HFF-Myc (cell line): ENCODE measurements around the gene CTNNA1.
"Not testable (repeated sequence)": the region's sequence is repeated elsewhere in the genome, so short reads cannot be mapped to it uniquely, and the experiment has no call there.

Experiments used
- DNase-seq: peaks from one replicate; pipeline ENCODE4 v3.0.0-alpha.2; 2011; ENCODE audit warnings: low read depth; ENCODE audit errors: extremely low read depth
- H3K4me3 ChIP-seq: replicated peaks from 2 replicates; pipeline ENCODE4 v1.5.1; 2011; ENCODE audit warnings: low read depth, mild to moderate bottlenecking, control low read depth, low read length
- CTCF ChIP-seq: IDR thresholded peaks from 2 replicates; pipeline ENCODE4 v1.5.1; 2012; ENCODE audit warnings: mild to moderate bottlenecking, low read depth, low read length, control low read depth; ENCODE audit errors: missing control alignments

The CTNNA1 gene

DNA sequence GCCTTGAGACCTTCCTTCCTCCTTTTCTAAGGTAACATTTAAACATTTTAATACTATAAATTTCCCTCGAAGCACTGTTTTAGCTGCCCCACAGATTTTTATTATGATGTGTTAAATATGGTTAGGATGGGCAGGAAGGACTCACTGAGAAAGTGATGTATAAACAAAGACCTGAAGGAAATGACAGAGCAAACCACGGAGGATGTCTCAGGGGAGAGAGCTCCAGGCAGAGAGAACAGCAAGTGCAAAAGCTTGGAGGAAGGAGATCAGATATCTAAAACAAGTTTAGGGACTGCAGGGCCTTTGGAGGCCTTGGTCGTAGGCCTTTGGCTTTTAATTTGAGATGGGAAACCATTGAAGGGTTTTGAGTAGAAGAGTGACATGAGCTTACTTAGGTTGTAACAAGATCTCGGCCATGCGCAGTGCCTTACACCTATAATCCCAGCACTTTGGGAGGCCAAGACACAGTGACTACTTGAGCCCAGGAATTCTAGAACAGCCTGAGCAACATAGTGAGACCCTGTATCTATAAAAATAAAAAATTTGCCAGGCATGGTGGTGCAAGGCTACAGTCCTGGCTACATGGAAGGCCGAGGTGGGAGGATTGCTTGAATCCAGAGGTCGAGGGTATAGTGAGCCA is 157.4 kb downstream of the CTNNA1 start:
- H3K4me3 ChIP-seq = no peak overlapping the region
- no peak for TF ChIP-seq CTCF
- DNase-seq = no peak

GRCh38 chr5:138911441-138911840 is 158.2 kb downstream of the CTNNA1 start:
- DNase-seq = no peak
- no peak for TF ChIP-seq CTCF

DNA sequence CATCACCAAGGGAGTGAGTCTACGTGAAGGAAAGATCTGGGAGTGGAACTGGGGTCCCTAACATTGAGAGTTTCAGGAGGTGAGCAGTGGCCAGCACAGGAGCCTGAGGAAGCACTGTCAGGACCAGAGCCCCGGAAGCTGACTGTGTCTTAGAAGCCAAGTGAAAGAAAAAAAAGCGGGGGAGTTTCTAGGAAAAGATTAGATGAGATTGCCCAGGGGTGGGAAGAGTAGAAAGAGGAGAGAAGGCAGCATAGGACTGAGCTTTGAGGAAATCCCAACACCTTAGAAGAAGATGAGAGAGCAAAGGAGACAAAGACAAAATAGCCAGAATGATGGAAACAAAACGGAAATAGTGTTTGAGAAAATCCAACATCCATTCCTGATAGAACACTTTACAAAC is 158.9 kb downstream of the CTNNA1 start:
- DNase-seq = no peak
- no peak for TF ChIP-seq CTCF
- H3K4me3 ChIP-seq = no peak overlapping the region

More at GRCh38 chr5:138911441-138911840, 158.2 kb downstream of the CTNNA1 start:
- no peak overlapping the region for H3K4me3 ChIP-seq

DNA sequence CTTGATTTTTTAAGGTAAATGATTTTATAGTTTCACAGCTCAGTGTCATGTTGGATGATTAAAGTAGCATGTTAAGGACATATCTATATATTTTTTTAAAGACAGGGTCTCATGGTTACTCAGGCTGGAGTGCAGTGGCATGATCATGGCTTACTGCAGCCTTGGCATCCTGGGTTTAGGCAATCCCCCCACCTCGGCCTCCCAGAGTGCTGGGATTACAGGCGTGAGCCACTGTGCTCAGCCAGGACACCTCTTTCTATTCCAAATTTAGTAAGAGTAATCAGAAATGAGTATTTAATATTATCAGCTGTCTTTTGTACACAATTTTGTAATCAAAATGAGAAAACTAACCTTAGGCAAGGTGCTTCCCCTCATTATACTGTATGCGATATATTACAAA is 160.5 kb downstream of the CTNNA1 start:
- DNase-seq = no peak
- no peak for TF ChIP-seq CTCF
- no peak overlapping the region for H3K4me3 ChIP-seq

- DNase-seq = no peak
- H3K4me3 ChIP-seq = no peak overlapping the region
- no peak for TF ChIP-seq CTCF
Measured at GRCh38 chr5:138914338-138914737, 161.1 kb downstream of the CTNNA1 start.

- no peak for DNase-seq
- no peak for TF ChIP-seq CTCF
Measured at GRCh38 chr5:138918686-138919085, 165.5 kb downstream of the CTNNA1 start.

GRCh38 chr5:138920181-138920580 is 167.0 kb downstream of the CTNNA1 start:
- no peak for TF ChIP-seq CTCF
- H3K4me3 ChIP-seq = no peak overlapping the region
- DNase-seq = no peak

More at GRCh38 chr5:138918686-138919085, 165.5 kb downstream of the CTNNA1 start:
- no peak overlapping the region for H3K4me3 ChIP-seq

DNA sequence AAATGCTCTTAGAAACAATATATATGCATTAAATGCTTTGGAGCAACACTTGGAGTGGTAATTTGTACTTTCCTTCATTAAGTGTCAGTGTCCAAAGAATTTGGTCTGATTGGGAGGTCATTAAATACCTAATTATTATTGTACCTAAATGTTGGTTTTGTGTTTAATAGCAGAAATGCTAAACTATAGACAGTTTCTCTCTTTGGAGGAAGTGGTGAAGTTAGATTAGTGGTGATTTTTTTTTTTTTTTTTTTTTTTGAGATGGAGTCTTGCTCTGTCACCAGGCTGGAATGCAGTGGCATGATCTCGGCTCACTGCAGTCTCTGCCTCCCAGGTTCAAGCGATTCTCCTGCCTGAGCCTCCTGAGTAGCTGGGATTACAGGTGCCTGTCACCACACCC is 168.1 kb downstream of the CTNNA1 start:
- not testable (repeated sequence) for H3K4me3 ChIP-seq, DNase-seq
